ENCODE data around the gene CYBC1.
A peak's percentile ranks its signal among the peaks of the same experiment; 100 is the strongest.

CYBC1 gene

GRCh38 chr17:82495844-82496528 lies 45.4 kb upstream of the CYBC1 start:
- no peak for TF ChIP-seq EZH2phosphoT487 (IDR thresholded peaks at IDR 0.05; ENCODE audit: borderline replicate concordance, low read length)
- no peak for TF ChIP-seq CTCF (IDR thresholded peaks at IDR 0.05; ENCODE audit: low read depth, low read length, poor library complexity, severe bottlenecking)
- peaks cover 11% of the 10 kb centered on the region for H3F3A ChIP-seq (ENCODE audit: control insufficient read depth, insufficient read depth)
- H3K9me3 ChIP-seq (ENCODE audit: control insufficient read depth, insufficient read depth, low read length) = no peaks in the 10 kb centered on the region
- peak overlapping the region; percentile 96 for H3K4me2 ChIP-seq (ENCODE audit: low read length)
- H3K27me3 ChIP-seq (ENCODE audit: control insufficient read depth, low read length) = 0 out of 2 replicates have a peak, but pooled peaks cover 2% of the 10 kb centered on the region
- H4K20me1 ChIP-seq (ENCODE audit: control insufficient read depth, insufficient read depth, low read depth, low read length) = no peaks in the 10 kb centered on the region
- H3K9me2 ChIP-seq (replicated peaks; ENCODE audit: control insufficient read depth, low read length) = no peaks in the 10 kb centered on the region
- peak overlapping the region; percentile 81; the same call in 1 of the 2 replicates for H3K4me3 ChIP-seq (ENCODE audit: low read length)
- H3K27ac ChIP-seq (ENCODE audit: low read depth, low read length) = peak overlapping the region; percentile 39; the same call in 1 of the 2 replicates
- H3K36me3 ChIP-seq (ENCODE audit: control insufficient read depth, low read length) = no peaks in the 10 kb centered on the region
- H3K79me2 ChIP-seq (ENCODE audit: control insufficient read depth, low read length) = 0 out of 2 replicates have a peak, but pooled peaks cover 2% of the 10 kb centered on the region
- peaks cover 46% of the 10 kb centered on the region for H3K4me1 ChIP-seq (ENCODE audit: control insufficient read depth, low read length)

GRCh38 chr17:82494236-82495055 lies 43.9 kb upstream of the CYBC1 start:
- Histone ChIP-seq H3K9me3 (ENCODE audit: control insufficient read depth, insufficient read depth, low read length) (no peaks in the 10 kb centered on the region), H3K9me2 (replicated peaks; ENCODE audit: control insufficient read depth, low read length) (no peaks in the 10 kb centered on the region), H3K4me1 (ENCODE audit: control insufficient read depth, low read length) (peaks cover 59% of the 10 kb centered on the region), H3K4me3 (ENCODE audit: low read length) (peak overlapping the region; percentile 71), H3K4me2 (ENCODE audit: low read length) (peak overlapping the region; percentile 96), H3K79me2 (ENCODE audit: control insufficient read depth, low read length) (0 out of 2 replicates have a peak, but pooled peaks cover 2% of the 10 kb centered on the region), H4K20me1 (ENCODE audit: control insufficient read depth, insufficient read depth, low read depth, low read length) (no peaks in the 10 kb centered on the region), H3F3A (ENCODE audit: control insufficient read depth, insufficient read depth) (peaks cover 11% of the 10 kb centered on the region), H3K36me3 (ENCODE audit: control insufficient read depth, low read length) (peaks cover under 1% of the 10 kb centered on the region; the same call in 1 of the 2 replicates), H3K27me3 (ENCODE audit: control insufficient read depth, low read length) (no peaks in the 10 kb centered on the region), H3K27ac (ENCODE audit: low read depth, low read length) (peak overlapping the region; percentile 39)
- peak; percentile 88 for TF ChIP-seq CTCF (IDR thresholded peaks at IDR 0.05; ENCODE audit: low read depth, low read length, poor library complexity, severe bottlenecking)
- no peak for TF ChIP-seq EZH2phosphoT487 (IDR thresholded peaks at IDR 0.05; ENCODE audit: borderline replicate concordance, low read length)

GRCh38 chr17:82493226-82493781 lies 42.8 kb upstream of the CYBC1 start:
- Histone ChIP-seq H3K9me2 (replicated peaks; ENCODE audit: control insufficient read depth, low read length) (no peaks in the 10 kb centered on the region), H3K79me2 (ENCODE audit: control insufficient read depth, low read length) (0 out of 2 replicates have a peak, but pooled peaks cover 2% of the 10 kb centered on the region), H3K4me3 (ENCODE audit: low read length) (no peak overlapping the region), H4K20me1 (ENCODE audit: control insufficient read depth, insufficient read depth, low read depth, low read length) (no peaks in the 10 kb centered on the region), H3K4me2 (ENCODE audit: low read length) (no peak overlapping the region), H3K9me3 (ENCODE audit: control insufficient read depth, insufficient read depth, low read length) (no peaks in the 10 kb centered on the region), H3K27ac (ENCODE audit: low read depth, low read length) (no peak overlapping the region), H3K4me1 (ENCODE audit: control insufficient read depth, low read length) (peaks cover 57% of the 10 kb centered on the region), H3F3A (ENCODE audit: control insufficient read depth, insufficient read depth) (peaks cover 11% of the 10 kb centered on the region), H3K36me3 (ENCODE audit: control insufficient read depth, low read length) (peaks cover 12% of the 10 kb centered on the region; the same call in 1 of the 2 replicates), H3K27me3 (ENCODE audit: control insufficient read depth, low read length) (no peaks in the 10 kb centered on the region)
- TF ChIP-seq EZH2phosphoT487 (IDR thresholded peaks at IDR 0.05; ENCODE audit: borderline replicate concordance, low read length) (no peak), CTCF (IDR thresholded peaks at IDR 0.05; ENCODE audit: low read depth, low read length, poor library complexity, severe bottlenecking) (no peak)
